ENCODE measurements around the gene FOXD4.
A peak's percentile ranks its signal among the peaks of the same experiment; 100 is the strongest.
"Not testable (repeated sequence)": the region's sequence is repeated elsewhere in the genome, so short reads cannot be mapped to it uniquely, and the experiment has no call there.

FOXD4 gene

GRCh38 chr9:73076-73899, 44.9 kb downstream of the FOXD4 start:
- H3K9me3 Mint-ChIP-seq, H3K27ac Mint-ChIP-seq, H3K4me3 Mint-ChIP-seq, H3K36me3 Mint-ChIP-seq, H3K4me1 Mint-ChIP-seq: not testable (repeated sequence)
- H3K27me3 Mint-ChIP-seq, result peaks cover 17% of the 10 kb centered on the region
- peak; percentile 41 for ATAC-seq
